Lung microvascular endothelial cell (primary cell): Measurements from ENCODE around the gene SLC4A4. TPM values are rescaled to one million over a fixed set of nuclear protein-coding genes. Genes with fewer than 3 reads are reported as not detected.

Experiments
- DNase-seq, 2 donors: peaks; one replicate each; pipeline versions ENCODE4 v3.0.0 to v3.0.0-alpha.2; 2010; ENCODE audit warnings: low read depth in 2 of 2
- total RNA-seq: library from RNA; depleted of rRNA; stranded (reverse); fragments of >200 nt; gene quantifications from 2 replicates; pipeline ENCODE4 v1.2.1, GENCODE V29; 2014

The SLC4A4 gene
- total RNA-seq, 1 donor from 2014 or later = not detected

DNA sequence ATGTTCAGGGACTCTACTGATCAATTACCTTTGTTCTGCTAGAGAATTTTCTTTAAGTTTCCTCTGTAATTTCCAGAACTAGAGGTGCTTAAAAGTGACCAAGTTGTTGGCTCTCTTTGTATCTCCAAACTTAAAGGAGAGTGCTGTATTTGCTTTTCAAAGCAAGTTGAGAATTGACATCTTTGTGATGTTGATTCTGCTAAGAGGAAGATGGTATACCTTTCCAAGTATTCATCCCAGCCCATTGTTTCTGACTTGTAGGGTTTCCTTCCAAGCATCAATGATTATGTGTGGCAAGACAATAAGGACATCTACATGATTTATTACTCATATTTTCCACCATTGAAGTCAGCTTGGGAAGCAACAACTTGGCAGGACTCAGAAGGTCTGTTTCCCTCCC is 254.5 kb downstream of the SLC4A4 start:
- DNase-seq = no peak

DNA sequence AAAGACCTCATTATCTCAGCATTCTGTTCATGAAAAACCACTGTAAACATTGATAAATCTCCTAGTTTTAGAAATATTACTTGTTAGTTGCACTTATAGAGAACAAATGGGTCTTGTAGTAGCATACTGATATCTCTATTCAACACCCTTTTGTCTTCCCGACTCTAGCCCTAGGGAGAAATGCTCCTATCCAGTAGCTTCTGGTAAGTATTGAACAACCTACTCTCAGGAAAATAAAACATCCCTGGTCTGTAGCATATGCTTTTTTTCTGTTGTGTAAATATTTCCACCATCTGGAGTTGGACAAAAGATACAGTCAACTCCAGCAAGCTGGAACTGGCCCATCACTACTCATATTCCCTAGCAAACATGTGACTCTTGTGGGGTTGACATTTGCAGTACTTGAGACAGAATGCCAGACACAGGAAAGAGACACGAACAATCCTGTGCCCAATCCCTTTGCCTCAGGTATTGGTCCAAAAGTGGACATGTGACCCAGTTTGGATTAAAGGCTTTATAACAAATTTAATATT is 256.8 kb downstream of the SLC4A4 start:
- no peak for DNase-seq

- DNase-seq = no peak
Measured at GRCh38 chr4:71599578-71599977, 260.8 kb downstream of the SLC4A4 start.

GRCh38 chr4:71602289-71602900 is 263.6 kb downstream of the SLC4A4 start:
- DNase-seq = no peak

DNA sequence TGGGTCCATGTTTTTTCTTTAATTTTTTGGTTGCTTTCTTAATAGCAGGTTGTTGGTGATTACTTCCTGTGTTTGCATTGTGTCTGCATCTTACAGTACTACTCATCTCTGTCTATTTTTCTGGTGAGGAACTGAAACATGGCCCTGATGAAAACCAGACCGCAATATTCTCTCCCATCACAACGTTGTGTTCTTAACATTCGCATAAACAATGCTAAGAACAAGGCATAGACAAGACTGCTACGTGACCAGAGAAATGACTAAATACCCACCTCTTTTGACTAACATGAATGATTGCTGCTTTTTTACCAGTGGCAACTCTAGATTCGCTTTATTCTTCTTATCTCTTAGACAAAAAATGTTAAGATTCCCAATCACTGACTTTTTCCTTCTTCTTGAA is 266.0 kb downstream of the SLC4A4 start:
- no peak for DNase-seq

DNA sequence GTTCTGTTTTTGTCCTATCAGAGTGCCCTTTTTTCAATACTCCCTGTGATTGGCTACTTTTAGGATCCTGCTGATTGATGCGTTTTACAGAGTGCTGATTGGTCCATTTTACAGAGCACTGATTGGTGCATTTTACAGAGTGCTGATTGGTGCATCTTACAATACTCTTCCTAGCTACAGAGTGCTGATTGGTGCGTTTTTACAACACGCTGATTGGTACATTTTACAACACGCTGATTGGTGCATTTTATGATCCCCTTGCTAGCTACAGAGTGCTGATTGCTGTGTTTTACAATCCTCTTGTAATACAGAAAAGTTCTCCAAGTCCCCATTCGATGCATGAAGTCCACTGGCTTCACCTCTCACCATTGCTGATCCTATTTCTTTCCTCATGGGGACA is 268.3 kb downstream of the SLC4A4 start:
- no peak for DNase-seq

DNA sequence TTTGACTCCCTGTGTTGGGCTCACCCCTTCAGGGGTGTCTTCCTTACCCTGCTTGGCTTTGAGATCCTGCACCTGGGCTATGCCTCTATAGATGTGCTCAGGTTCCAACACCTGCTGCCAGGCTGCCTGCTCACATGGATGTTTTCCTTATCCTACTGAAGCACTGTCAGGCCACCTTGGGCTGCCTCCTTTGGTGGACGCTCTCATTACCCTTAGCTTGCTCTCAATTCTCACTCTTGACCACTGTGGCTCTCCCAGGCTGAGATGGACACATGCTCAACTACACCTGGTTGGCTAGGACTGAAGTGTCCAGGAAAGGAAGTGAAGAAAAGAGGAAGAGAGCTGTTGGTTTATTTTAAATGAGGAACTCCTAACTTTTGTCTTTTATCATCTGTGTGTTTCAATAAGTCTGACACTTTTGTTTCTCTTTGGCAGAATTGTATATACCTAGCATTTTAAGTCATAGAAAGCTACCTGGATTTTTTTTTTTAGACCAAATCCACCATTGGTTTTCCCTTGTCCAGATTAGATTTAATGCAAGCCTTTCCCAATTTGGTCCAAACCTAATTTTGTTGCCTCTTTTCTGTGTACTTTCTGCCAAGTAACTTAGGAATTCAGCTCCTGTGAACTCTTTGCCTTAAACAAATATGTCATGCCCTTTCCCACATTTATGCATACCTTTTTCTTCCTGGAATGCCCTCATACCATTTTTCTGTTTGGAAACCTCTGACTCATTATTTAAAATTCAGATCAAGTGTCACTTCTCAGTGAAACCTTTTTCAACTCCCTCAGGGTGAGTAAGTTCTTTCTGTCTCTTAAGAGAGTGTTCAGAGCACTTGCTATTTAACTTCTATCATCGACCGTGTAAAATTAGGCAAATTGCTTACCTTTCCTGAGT is 269.2 kb downstream of the SLC4A4 start:
- no peak for DNase-seq

GRCh38 chr4:71608678-71609071 is 269.9 kb downstream of the SLC4A4 start:
- no peak for DNase-seq

DNA sequence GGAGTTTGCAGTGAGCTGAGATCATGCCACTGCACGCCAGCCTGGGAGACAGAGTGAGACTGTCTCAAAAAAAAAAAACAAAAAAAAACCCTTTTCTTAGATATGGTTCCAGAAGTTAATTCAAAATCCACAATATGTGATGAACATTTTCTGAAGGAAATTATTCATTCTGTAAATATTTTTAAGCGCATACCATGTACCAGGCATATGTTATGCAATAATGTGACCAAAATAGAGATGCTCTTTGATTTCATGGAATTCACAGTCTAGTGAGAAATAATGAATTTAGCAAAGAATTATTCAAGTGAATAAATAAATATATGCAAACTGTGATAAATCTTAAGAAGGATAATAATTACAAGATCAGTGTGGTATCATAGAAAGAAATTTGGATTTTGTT is 270.3 kb downstream of the SLC4A4 start:
- DNase-seq = no peak

DNA sequence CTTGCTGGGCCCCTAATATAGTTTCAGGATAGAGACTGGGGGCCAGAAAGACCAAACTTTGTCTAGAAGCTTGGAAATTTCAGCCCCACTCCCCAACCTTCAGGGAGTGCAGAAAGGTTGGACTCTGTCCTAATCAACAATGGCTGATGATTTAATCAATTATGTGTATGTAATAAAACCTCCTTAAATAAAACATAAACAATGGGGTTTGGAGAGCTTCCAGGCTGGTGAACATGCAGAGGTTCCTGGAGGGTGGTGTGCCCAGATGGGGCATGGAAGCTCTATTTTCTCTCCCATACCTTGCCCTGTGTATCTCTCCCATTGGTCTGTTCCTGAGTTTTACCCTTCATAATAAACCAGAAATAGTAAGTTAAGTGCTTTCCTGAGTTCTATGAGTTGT is 270.8 kb downstream of the SLC4A4 start:
- DNase-seq = no peak

GRCh38 chr4:71614621-71615020 is 275.8 kb downstream of the SLC4A4 start:
- no peak for DNase-seq

DNA sequence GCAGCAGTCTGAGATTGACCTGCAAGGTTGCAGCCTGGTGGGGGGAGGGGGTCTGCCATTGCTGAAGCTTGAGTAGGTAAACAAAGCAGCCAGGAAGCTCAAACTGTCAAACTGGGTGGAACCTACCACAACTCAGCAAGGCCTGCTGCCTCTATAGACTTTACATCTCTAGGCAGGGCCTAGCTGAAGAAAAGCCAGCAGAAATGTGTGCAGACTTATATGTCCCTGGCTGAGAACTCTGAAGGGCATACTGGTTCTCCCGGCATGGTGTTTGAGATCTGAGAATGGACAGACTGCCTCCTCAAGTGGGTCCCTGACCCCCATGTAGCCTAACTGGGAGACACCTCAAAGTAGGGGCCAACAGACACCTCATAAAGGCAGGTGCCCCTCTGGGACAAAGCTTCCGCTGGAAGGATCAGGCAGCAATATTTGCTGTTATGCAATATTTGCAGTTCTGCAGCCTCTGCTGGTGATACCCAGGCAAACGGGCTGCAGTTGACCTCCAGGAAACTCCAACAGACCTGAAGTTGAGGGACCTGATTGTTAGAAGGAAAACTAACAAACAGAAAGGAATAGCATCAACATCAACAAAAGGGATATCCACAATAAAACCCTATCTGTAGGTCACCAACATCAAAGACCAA is 277.5 kb downstream of the SLC4A4 start:
- DNase-seq = no peak
